IPS-18a (cell line): ENCODE results near the gene ACTL10.
A peak's percentile ranks its signal among the peaks of the same experiment; 100 is the strongest.
"Not testable (repeated sequence)": the region's sequence is repeated elsewhere in the genome, so short reads cannot be mapped to it uniquely, and the experiment has no call there.

Experiments
- H3K27ac ChIP-seq: one replicate; pipeline ENCODE4 v1.5.1; 2013; ENCODE audit warnings: low read length
- H3K27me3 ChIP-seq: one replicate; pipeline ENCODE4 v1.6.1; 2013; ENCODE audit warnings: mild to moderate bottlenecking, low read length; ENCODE audit not compliant: control insufficient read depth, insufficient read depth
- H3K36me3 ChIP-seq: one replicate; pipeline ENCODE4 v1.6.1; 2013; ENCODE audit warnings: low read depth, low read length; ENCODE audit not compliant: control insufficient read depth
- H3K4me1 ChIP-seq: one replicate; pipeline ENCODE4 v1.6.1; 2013; ENCODE audit warnings: low read depth, low read length; ENCODE audit not compliant: control insufficient read depth
- H3K4me3 ChIP-seq: one replicate; pipeline ENCODE4 v1.5.1; 2013; ENCODE audit warnings: low read length
- H3K9ac ChIP-seq: one replicate; pipeline ENCODE4 v1.6.1; 2013; ENCODE audit warnings: mild to moderate bottlenecking, low read length, moderate library complexity
- H3K9me3 ChIP-seq: one replicate; pipeline ENCODE4 v1.6.1; 2013; ENCODE audit warnings: low read depth, low read length; ENCODE audit not compliant: control insufficient read depth

Gene ACTL10

DNA sequence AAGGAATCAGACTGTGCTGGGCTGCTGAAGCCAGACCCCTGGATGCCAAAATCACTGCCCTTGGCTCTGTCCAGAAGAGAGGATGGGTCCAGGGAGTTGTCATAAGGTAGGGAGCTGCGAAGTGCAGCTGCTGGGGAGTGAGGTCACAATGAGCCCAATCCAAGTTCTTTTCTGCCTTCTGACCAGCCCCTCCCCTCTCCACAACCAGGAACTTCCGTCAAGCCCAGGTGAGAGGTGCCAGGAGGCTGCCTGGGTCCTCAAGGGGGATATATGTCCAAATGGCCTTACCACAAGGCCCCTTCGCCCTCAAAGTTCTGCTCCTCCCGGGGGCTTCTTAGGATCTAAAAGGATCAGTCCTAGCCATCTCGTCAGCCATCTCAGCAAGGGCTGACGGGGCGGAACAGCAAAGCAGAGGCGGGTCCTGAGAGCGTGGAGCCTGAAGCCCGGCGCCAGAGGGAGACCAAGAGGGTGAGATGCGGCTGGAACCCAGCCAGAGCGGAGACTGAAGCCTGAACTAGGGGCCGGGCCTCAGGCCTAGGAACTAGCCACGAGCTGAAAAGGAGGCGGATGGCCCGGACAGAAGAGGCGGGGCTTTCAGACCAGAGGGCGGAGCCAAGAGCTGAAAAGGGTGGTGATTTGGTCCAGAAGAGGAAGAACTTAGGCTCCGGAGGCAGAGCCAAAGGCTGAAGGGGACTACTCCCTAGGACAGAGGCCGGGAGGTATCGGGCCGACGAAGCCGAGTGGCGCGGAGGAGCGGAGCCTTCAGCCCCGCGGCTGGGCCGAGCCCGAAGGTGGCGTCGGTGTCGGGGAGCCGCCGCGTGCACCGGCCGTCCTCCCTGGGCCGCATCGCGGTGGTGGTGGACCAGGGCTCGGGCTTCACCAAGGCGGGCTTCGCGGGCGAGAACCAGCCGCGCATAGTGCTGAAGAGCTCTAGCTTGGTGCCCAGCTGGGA is at the start of gene ACTL10:
Gene ACTL10 (plus strand): TSS at position 651 of the 952 bp plus-strand sequence. CDS start 555 bp downstream, outside the sequence.
- H3K4me1 ChIP-seq, result peaks cover 13% of the 10 kb centered on the region
- peak within 1 kb of the TSS; percentile 61 for H3K4me3 ChIP-seq
- H3K9ac ChIP-seq, result no peak within 1 kb of the TSS
- H3K9me3 ChIP-seq, result no peaks in the 10 kb centered on the region
- no peaks in the 10 kb centered on the region for H3K36me3 ChIP-seq
- H3K27me3 ChIP-seq, result peaks cover 8% of the 10 kb centered on the region
- H3K27ac ChIP-seq, result no peak within 1 kb of the TSS

- H3K9me3 ChIP-seq, result no peaks in the 10 kb centered on the region
- H3K9ac ChIP-seq, result no peak overlapping the region
- H3K4me1 ChIP-seq, result no peaks in the 10 kb centered on the region
- no peak overlapping the region for H3K27ac ChIP-seq
- no peak overlapping the region for H3K4me3 ChIP-seq
- H3K36me3 ChIP-seq, result peaks cover 6% of the 10 kb centered on the region
- H3K27me3 ChIP-seq, result no peaks in the 10 kb centered on the region
Measured at GRCh38 chr20:33621717-33622400, 44.9 kb upstream of the ACTL10 start.

DNA sequence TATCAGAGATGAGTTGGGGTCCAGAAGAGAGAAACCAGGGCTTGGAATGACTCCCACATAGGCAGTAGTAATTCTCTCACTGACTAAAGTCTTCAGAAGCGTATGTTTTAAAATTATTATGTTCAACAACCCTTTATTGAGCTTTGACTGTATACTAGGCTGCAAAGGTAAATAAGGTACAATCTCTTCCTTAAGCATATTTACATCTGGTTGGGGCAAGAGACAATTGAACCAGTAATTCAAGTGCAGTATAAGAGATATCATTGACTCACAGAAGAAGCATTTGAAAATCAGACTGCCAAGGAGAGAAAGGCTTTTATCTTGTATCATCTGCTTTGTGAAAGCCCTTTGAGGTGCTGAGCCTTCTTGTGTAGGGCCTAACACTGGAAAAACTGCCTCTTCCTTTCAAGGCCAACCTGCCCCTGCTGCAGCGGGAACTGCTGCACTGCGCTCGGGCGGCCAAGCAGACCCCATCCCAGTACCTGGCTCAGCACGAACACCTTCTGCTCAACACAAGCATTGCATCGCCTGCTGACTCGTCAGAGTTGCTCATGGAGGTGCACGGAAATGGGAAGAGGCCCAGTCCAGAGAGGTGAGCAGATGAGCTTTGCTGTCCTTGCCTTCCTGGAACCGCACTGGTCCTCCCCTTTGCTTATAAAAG is 43.9 kb upstream of the ACTL10 start:
- Histone ChIP-seq H3K4me1 (no peaks in the 10 kb centered on the region), H3K27me3 (no peaks in the 10 kb centered on the region), H3K9ac (no peak overlapping the region), H3K36me3 (peaks cover 6% of the 10 kb centered on the region), H3K27ac (no peak overlapping the region), H3K4me3 (no peak overlapping the region), H3K9me3 (no peaks in the 10 kb centered on the region)

GRCh38 chr20:33624399-33624798 is 42.3 kb upstream of the ACTL10 start:
- H3K36me3 ChIP-seq, result peaks cover 13% of the 10 kb centered on the region

DNA sequence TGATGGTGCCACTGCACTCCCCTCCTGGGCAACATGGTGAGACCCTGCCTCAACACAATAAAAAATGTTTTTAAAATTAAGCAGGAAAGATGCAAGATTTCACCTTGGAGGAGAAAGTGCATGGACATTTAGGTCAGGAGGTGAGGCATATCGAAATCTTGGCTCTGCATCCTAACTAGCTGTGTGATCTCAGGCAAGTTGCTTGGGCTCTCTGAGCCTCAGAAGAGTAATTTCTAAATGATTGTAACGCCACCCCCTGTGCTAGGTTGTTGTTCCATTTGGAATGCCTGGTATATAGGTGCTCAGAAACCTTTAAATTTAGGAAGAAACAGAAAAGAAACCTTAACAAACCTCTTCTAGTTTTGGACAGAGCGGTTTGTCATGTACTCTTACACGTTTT is 40.6 kb upstream of the ACTL10 start:
- Histone ChIP-seq H3K4me1 (no peaks in the 10 kb centered on the region), H3K27me3 (no peaks in the 10 kb centered on the region), H3K36me3 (peaks cover 13% of the 10 kb centered on the region)

More at GRCh38 chr20:33624399-33624798, 42.3 kb upstream of the ACTL10 start:
- H3K27me3 ChIP-seq, result no peaks in the 10 kb centered on the region
- H3K27ac ChIP-seq, result no peak overlapping the region
- no peaks in the 10 kb centered on the region for H3K4me1 ChIP-seq
- no peaks in the 10 kb centered on the region for H3K9me3 ChIP-seq
- no peak overlapping the region for H3K4me3 ChIP-seq
- no peak overlapping the region for H3K9ac ChIP-seq

DNA sequence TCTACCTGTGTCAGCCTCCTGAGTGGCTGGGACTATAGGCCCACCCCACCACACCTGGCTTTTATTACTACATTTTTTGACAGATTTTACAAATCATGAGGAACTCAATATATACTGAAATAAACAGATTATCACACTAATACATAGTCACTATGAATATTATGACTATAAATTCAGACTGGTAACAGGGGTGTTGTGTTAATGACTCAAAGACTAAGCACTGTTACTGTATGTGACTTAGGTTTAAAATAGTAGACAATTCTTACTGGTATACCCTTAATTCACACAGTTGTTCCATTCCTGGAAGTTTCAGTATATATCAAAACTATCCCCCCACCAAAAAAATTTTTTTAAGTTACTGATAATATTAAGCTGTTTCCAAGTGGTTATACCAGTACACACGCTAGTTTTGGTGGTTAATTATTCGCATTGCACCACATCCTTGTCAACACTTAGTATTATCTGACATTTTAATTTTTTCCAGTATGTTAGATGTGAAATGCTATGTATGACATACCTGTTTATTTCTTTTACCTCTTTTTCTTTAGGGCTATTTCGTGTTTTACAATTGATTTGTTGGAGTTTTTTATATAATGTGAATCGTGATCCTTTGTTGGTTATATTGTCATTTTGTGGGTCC is 39.0 kb upstream of the ACTL10 start:
- no peak overlapping the region for H3K9ac ChIP-seq
- H3K27me3 ChIP-seq, result no peaks in the 10 kb centered on the region
- H3K9me3 ChIP-seq, result no peaks in the 10 kb centered on the region
- H3K4me1 ChIP-seq, result no peaks in the 10 kb centered on the region
- H3K27ac ChIP-seq, result no peak overlapping the region
- peaks cover 13% of the 10 kb centered on the region for H3K36me3 ChIP-seq
- H3K4me3 ChIP-seq, result no peak overlapping the region

More for the DNA sequence above, 40.6 kb upstream of the ACTL10 start:
- Histone ChIP-seq H3K9me3 (no peaks in the 10 kb centered on the region), H3K9ac (no peak overlapping the region), H3K27ac (no peak overlapping the region), H3K4me3 (no peak overlapping the region)

GRCh38 chr20:33629533-33629932 is 37.2 kb upstream of the ACTL10 start:
- Histone ChIP-seq H3K36me3 (peaks cover 10% of the 10 kb centered on the region), H3K9me3 (no peaks in the 10 kb centered on the region), H3K9ac (no peak overlapping the region), H3K27ac (no peak overlapping the region), H3K4me1 (no peaks in the 10 kb centered on the region), H3K27me3 (no peaks in the 10 kb centered on the region), H3K4me3 (no peak overlapping the region)

DNA sequence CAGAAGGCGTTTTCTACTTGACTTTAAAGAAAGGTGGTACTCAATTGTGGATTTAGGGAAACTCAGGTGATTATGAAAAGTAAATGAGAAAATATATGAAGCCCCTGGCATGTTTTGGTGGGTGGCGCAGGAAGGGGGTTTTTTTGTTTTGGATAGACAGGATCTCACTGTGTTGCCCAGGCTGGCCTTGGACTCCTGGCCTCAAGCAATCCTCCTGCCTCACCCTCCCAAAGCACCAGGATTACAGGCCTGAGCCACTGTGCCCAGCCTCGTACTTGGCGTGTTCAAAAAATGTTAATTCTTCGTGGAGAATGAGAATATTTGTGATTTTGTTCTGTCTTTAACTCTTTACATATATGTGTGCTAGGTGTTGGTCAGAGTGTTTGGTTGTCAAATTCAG is 36.8 kb upstream of the ACTL10 start:
- no peaks in the 10 kb centered on the region for H3K27me3 ChIP-seq
- no peaks in the 10 kb centered on the region for H3K9me3 ChIP-seq
- no peak overlapping the region for H3K4me3 ChIP-seq
- H3K4me1 ChIP-seq, result no peaks in the 10 kb centered on the region
- H3K9ac ChIP-seq, result no peak overlapping the region
- peaks cover 6% of the 10 kb centered on the region for H3K36me3 ChIP-seq
- no peak overlapping the region for H3K27ac ChIP-seq

DNA sequence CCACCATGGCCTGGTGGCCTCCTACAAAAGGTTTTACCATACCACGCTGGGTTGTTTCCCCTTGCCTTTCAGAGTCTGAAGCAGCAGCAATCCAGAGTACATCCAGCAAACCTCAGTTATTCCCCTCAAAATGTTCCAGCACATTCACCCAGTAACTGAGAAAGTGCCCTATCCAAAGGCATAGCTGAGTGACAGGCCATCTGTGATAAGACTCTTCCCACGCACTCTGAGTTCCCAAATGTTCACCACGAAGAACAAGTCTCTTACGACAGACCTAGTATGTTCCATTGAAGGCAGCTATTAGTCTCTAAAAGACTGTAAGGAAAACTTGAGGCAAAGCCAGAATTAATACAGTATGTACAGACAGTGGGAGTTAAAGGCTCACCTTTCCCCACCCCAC is 36.2 kb upstream of the ACTL10 start:
- Histone ChIP-seq H3K36me3 (peaks cover 6% of the 10 kb centered on the region), H3K27me3 (no peaks in the 10 kb centered on the region), H3K4me1 (no peaks in the 10 kb centered on the region), H3K27ac (no peak overlapping the region), H3K9me3 (no peaks in the 10 kb centered on the region), H3K9ac (no peak overlapping the region), H3K4me3 (no peak overlapping the region)

DNA sequence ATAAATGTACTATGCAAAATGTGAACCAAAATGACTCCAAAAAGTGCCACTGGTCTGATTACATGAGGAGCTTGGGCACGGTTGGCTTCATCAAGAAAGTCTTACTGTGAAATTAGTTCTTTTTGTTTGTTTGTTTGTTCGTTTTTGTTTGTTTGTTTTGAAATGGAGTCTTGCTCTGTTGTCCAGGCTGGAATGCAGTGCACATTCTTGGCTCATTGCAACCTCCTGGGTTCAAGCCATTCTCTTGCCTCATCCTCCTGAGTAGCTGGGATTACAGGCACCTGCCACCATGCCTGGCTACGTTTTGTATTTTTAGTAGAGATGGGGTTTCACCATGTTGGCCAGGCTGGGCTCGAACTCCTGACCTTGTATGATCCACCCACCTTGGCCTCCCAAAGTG is 34.8 kb upstream of the ACTL10 start:
- H3K9ac ChIP-seq, H3K4me1 ChIP-seq, H3K4me3 ChIP-seq, H3K27me3 ChIP-seq, H3K27ac ChIP-seq, H3K9me3 ChIP-seq: not testable (repeated sequence)
- H3K36me3 ChIP-seq, result peaks cover 11% of the 10 kb centered on the region

DNA sequence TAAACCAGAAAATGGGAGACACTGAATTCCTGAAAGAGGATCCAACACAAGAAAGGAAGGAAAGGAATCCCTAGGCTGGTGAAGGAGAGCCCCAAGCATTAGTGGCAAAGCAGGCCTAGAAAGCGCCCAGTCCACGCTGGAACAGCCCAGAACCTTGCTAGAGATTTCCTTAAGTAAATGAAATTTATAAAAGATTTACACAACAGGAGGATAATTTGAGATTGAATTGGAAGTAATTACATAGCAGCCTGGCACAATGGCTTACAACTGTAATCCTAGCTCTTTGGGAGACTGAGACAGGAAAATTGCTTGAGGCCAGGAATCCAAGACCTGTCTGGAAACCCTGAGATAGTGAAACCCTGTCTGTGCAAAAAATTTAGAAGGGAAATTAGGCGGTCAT is 31.4 kb upstream of the ACTL10 start:
- Histone ChIP-seq H3K27ac (no peak overlapping the region), H3K36me3 (peaks cover 15% of the 10 kb centered on the region), H3K27me3 (no peaks in the 10 kb centered on the region)

More for the DNA sequence above, 31.4 kb upstream of the ACTL10 start:
- Histone ChIP-seq H3K9ac (no peak overlapping the region), H3K4me3 (no peak overlapping the region), H3K4me1 (no peaks in the 10 kb centered on the region), H3K9me3 (no peaks in the 10 kb centered on the region)
